Lower leg skin (tissue), 3 donors: ENCODE measurements around the gene TTLL1.

Source experiments
- POLR2A ChIP-seq, 2 donors: fragments of 450-650 bp; IDR thresholded peaks; one replicate each; pipeline ENCODE4 v1.6.1; 2016 to 2017; ENCODE audit warnings: antibody characterized with exemption in 2 of 2, mild to moderate bottlenecking in 1 of 2, moderate library complexity in 1 of 2
- TF ChIP-seq, protein P1 (sequence below), 3 donors: fragments of 450-650 bp; IDR thresholded peaks; one replicate each; pipeline ENCODE4 v1.5.1; 2016; ENCODE audit warnings: antibody characterized with exemption in 3 of 3, mild to moderate bottlenecking in 3 of 3, moderate library complexity in 2 of 3

DNA sequence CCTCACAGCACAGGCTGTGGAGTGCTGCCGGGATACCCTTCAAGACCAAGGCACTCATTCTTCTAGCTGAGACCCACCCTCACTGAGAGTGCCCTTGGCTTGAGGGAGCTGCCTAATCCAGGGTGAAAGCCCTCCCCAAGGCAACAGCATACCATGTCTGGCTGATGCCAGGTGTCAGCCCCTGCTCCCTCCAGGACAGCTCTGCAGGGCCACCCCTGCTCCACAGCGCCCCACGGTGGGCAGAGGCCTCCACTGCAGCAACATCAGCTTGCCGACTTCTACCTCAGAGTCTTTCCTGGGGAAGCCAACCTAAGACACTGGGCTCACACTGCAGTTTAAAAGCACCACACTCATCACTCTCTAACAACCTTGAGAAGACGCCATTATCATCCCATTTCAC lies 29.0 kb downstream of the TTLL1 start:
- TF ChIP-seq, protein P1, sequence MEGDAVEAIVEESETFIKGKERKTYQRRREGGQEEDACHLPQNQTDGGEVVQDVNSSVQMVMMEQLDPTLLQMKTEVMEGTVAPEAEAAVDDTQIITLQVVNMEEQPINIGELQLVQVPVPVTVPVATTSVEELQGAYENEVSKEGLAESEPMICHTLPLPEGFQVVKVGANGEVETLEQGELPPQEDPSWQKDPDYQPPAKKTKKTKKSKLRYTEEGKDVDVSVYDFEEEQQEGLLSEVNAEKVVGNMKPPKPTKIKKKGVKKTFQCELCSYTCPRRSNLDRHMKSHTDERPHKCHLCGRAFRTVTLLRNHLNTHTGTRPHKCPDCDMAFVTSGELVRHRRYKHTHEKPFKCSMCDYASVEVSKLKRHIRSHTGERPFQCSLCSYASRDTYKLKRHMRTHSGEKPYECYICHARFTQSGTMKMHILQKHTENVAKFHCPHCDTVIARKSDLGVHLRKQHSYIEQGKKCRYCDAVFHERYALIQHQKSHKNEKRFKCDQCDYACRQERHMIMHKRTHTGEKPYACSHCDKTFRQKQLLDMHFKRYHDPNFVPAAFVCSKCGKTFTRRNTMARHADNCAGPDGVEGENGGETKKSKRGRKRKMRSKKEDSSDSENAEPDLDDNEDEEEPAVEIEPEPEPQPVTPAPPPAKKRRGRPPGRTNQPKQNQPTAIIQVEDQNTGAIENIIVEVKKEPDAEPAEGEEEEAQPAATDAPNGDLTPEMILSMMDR (IDR thresholded peaks at IDR 0.05), result no peak
- TF ChIP-seq POLR2A (IDR thresholded peaks at IDR 0.05), result no peak
